SIG-M5 treated with dmso at 0.1 percent for 504 hours (cell line): Measurements from ENCODE around the gene CMTR2.
"Not testable (repeated sequence)": the region's sequence is repeated elsewhere in the genome, so short reads cannot be mapped to it uniquely, and the experiment has no call there.

Experiments
- DNase-seq: peaks from one replicate; lab custom pipeline; 2025; ENCODE audit not compliant: unreplicated experiment; lab: John Stamatoyannopoulos, UW

Gene CMTR2

GRCh38 chr16:71288890-71289731, at the start of gene CMTR2:
Gene CMTR2, minus strand, starts transcription at chr16:71289402. Its CDS starts 3,482 bp downstream, at chr16:71285920.
- DNase-seq, result peak; percentile 96

- no peak for DNase-seq
Measured at GRCh38 chr16:71338632-71339031, 49.4 kb upstream of the CMTR2 start.

- DNase-seq, result no peak
Measured at GRCh38 chr16:71338193-71338592, 49.0 kb upstream of the CMTR2 start.

- DNase-seq, result no peak
Measured at GRCh38 chr16:71337631-71338030, 48.4 kb upstream of the CMTR2 start.

- no peak for DNase-seq
Measured at GRCh38 chr16:71328151-71328550, 38.9 kb upstream of the CMTR2 start.

GRCh38 chr16:71327720-71328119, 38.5 kb upstream of the CMTR2 start:
- DNase-seq, result no peak

- DNase-seq, result no peak
Measured at GRCh38 chr16:71319999-71320398, 30.8 kb upstream of the CMTR2 start.

GRCh38 chr16:71315269-71315668, 26.1 kb upstream of the CMTR2 start:
- DNase-seq, result no peak

- not testable (repeated sequence) for DNase-seq
Measured at GRCh38 chr16:71313591-71313990, 24.4 kb upstream of the CMTR2 start.

GRCh38 chr16:71311553-71312158, 22.5 kb upstream of the CMTR2 start:
- DNase-seq, result peak; percentile 2

- DNase-seq, result no peak
Measured at GRCh38 chr16:71303938-71304337, 14.7 kb upstream of the CMTR2 start.

- no peak for DNase-seq
Measured at GRCh38 chr16:71297341-71297634, 8.1 kb upstream of the CMTR2 start.

GRCh38 chr16:71296584-71297340, 7.6 kb upstream of the CMTR2 start:
- DNase-seq, result no peak

- no peak for DNase-seq
Measured at GRCh38 chr16:71295950-71296349, 6.7 kb upstream of the CMTR2 start.

GRCh38 chr16:71293919-71294318, 4.7 kb upstream of the CMTR2 start:
- DNase-seq, result no peak

- not testable (repeated sequence) for DNase-seq
Measured at GRCh38 chr16:71292095-71292494, 2.9 kb upstream of the CMTR2 start.

- DNase-seq, result no peak
Measured at GRCh38 chr16:71289732-71290062, 495 bp upstream of the CMTR2 start.

- DNase-seq, result no peak
Measured at GRCh38 chr16:71288570-71288889, 672 bp downstream of the CMTR2 start.

- DNase-seq, result no peak
Measured at GRCh38 chr16:71287911-71288310, 1.3 kb downstream of the CMTR2 start.

- DNase-seq, result no peak
Measured at GRCh38 chr16:71287454-71287853, 1.7 kb downstream of the CMTR2 start.

- no peak for DNase-seq
Measured at GRCh38 chr16:71283612-71284011, 5.6 kb downstream of the CMTR2 start.

GRCh38 chr16:71282943-71283342, 6.3 kb downstream of the CMTR2 start:
- no peak for DNase-seq
